ENCODE data around the gene TEAD1. TPM values are rescaled to one million over a fixed set of nuclear protein-coding genes. Genes with fewer than 3 reads are reported as not detected.

TEAD1 gene
- total and polyA plus RNA-seq, 10 of the 15 experiments (the other 5 are each of a cell fraction or from before 2014, with no cell fraction given) = 0.01 to 0.59 (median 0.04) TPM; not detected in 6

- TF ChIP-seq ZBTB11 (CRISPR knock-in tag; IDR thresholded peaks at IDR 0.05) = no peak
These were observed 88.1 kb downstream of the TEAD1 start (continued) for GRCh38 chr11:12762278-12762677.

GRCh38 chr11:12762696-12763324, 88.6 kb downstream of the TEAD1 start:
- intact Hi-C loops (cut with micrococcal nuclease; ENCODE audit: unreplicated experiment) (no loop called here), in situ Hi-C loops (cut with MboI) (no loop called here)
- no peak overlapping the region for H3K27ac ChIP-seq (ENCODE audit: control insufficient read depth, insufficient read depth)
- no peaks in the 10 kb centered on the region for H3K79me2 ChIP-seq (ENCODE audit: control insufficient read depth, insufficient read depth, low read length)
- no peak overlapping the region for H3K4me2 ChIP-seq (ENCODE audit: control insufficient read depth, insufficient read depth)
- BruUV-seq (replicated peaks) = no TSS peak
- no peaks in the 10 kb centered on the region for H3K4me1 ChIP-seq (ENCODE audit: control insufficient read depth, insufficient read depth, low read length)
- H3K27me3 ChIP-seq (replicated peaks in 1 of 2; ENCODE audit: control insufficient read depth in 2 of 2, insufficient read depth in 2 of 2, low read length in 1 of 2) = no peaks in the 10 kb centered on the region; a peak in 2 of 4 replicates
- WGBS (ENCODE audit: insufficient coverage, insufficient replicate concordance, low lambda C conversion rate, missing lambda C conversion rate) = 2% methylated on average over 4 of the region's 4 CpGs
- RAD21 ChIA-PET (ENCODE audit: unreplicated experiment) = no interaction called here
- no peak for FAIRE-seq
- no peak for DNase-seq (ENCODE audit: low read depth, low spot score)
- H4K20me1 ChIP-seq (ENCODE audit: control insufficient read depth, insufficient read depth) = no peaks in the 10 kb centered on the region
- POLR2A ChIA-PET = no interaction called here
- no peak overlapping the region for H2AFZ ChIP-seq (ENCODE audit: control insufficient read depth, low read depth, low read length)
- H3K9me3 ChIP-seq (replicated peaks; ENCODE audit: control insufficient read depth, insufficient read depth, low read length) = no peaks in the 10 kb centered on the region
- CTCF ChIA-PET = no interaction called here
- TF ChIP-seq FOXM1 (IDR thresholded peaks at IDR 0.05; ENCODE audit: low read depth, low read length) (no peak), MLLT1 (IDR thresholded peaks at IDR 0.05) (no peak), ZBTB33 (IDR thresholded peaks at IDR 0.05) (no peak), RB1 (IDR thresholded peaks at IDR 0.05; ENCODE audit: borderline replicate concordance) (no peak), SMAD5 (IDR thresholded peaks at IDR 0.05; ENCODE audit: low read depth) (no peak)
- no peak overlapping the region for H3K9ac ChIP-seq (ENCODE audit: control insufficient read depth, insufficient read depth, low read length)
- no peak overlapping the region for H3K4me3 ChIP-seq
- no peaks in the 10 kb centered on the region for H3K36me3 ChIP-seq (ENCODE audit: control insufficient read depth in 2 of 2, insufficient read depth in 2 of 2, low read length in 1 of 2)
- ATAC-seq = no peak
- SMC1A ChIA-PET (ENCODE audit: uncharacterized antibody, unreplicated experiment) = no interaction called here
